ENCODE data around the gene RAB23.

- TF ChIP-seq CTCF (IDR thresholded peaks at IDR 0.05): no peak
- no peak for TF ChIP-seq POLR2A (IDR thresholded peaks at IDR 0.05)
- no peak for TF ChIP-seq POLR2AphosphoS5 (IDR thresholded peaks at IDR 0.05)
- TF ChIP-seq EP300 (IDR thresholded peaks at IDR 0.05): no peak
Measured at GRCh38 chr6:57254055-57254717, 32.1 kb upstream of the RAB23 start.

Measured in upper lobe of left lung (tissue), 4 donors.